NCI-H2171 (cell line): Measurements from ENCODE around the gene AFDN.

Experiments used
- DNase-seq: peaks from one replicate; lab custom pipeline; 2025; lab: John Stamatoyannopoulos, UW

AFDN gene

DNA sequence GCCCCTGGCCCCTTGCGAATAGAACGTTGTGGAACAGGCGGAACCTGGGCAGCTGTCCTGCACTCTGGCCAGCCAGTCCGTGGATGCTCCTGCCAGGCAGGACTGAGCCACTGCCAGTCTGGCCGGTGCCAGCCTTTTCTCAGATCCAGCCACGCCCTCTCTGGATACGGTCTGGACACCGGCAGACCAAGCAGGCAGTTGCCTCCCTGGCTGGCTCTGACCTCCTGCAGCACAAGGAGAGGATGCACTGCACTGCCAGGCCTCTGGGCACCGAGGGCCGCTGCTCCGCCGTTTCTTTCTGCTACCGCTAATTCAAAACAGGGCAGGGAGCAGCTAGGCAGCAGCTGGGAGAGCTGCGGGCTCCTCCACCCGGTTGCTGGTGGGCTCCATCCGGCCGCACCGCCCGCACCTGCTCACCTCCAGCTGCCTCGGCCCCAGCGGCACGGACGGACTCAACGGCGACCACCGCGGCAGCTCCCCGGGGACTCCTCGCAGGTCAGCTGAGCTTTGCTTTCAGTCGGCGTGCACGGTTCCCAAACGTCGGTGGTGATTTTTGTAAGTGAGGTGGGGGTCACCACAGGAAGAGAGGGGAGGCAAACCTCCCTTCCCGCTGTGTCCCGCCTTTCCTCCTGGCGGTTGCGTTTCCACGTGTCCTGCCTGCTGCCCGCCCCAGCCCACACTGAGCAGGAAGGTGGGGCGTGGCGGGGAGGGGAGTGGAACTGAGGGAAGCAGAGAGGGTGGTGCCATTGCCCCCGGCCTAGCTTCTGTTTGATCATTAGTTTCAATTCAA lies 30.3 kb upstream of the AFDN start:
- no peak for DNase-seq

DNA sequence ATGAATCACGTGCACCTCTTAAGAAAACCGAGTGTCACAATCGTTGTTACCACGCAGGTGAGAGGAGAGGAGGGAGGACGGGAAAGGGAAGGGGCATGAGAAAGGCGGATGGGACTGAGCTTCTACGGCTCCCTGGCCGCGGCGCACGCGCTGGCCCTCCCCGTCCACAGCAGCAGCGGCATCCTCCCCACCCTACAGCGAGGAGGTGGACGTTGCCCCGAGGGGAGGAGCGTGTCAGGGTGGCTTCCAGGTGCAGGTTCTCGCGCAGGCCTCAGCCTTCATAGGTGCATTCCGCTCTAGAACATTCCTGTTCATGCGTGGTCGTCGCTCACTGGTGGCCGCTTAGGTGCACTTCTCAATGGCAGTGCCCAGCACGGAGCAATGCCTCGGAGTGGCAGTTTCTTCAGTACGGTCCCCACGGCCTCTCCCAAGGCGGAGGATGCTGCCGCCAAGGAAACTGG lies 29.7 kb upstream of the AFDN start:
- DNase-seq: no peak

DNA sequence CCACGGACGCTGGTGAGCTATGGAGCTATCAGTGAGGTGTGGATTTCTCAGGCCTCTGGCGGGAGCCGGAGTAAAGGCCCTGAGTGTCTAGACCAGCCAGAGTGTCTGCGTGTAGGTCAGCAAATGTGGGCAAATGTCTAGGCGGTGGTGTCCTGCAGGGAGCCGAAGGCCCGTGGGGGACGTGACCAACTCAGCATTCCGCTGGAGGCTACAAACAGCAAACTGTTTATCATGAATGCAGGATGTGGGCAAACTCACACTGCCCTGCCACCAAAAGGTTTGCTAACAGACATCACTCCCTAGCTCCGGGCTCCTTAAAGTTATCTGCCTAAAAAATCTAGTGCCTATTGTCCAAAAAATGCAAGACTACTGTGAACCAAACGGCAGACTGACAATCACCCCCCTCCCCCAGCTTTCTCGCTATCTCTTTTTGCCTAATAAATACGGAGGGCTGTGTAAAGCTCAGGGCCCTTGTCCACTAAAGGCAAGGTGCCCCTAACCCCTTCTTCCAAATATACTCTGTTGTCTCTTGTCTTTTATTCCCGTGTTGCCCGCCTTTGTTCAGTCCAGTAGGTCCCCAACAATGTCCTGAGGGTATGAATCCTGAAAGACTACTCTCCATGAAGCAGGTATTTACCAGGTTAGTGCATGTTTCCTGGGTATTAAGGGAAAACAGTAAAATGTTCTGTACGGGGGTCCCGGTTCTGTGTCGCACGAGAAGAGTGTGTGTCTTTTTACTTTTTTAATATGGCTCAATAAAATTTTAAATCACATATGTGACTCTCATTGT lies 29.0 kb upstream of the AFDN start:
- no peak for DNase-seq

DNA sequence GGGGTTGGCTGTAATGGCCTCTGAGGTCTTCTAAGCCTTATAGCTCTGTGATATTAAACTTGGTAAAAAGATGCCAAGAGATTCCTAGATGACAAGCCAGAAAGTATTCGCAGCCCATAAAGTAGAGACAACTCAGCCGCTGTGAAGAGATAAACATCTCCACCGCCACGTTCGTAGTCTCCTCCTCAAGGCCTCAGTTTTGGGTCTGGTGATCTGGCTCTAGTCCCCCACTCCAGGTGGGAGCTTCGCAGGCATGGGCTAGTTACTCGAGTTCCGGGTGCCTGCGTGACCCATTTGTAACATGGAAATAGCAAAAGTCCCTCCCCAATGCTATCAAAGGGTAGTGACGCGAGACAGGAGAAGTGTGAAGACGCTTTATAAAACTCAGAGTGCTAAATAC lies 28.3 kb upstream of the AFDN start:
- DNase-seq: no peak

DNA sequence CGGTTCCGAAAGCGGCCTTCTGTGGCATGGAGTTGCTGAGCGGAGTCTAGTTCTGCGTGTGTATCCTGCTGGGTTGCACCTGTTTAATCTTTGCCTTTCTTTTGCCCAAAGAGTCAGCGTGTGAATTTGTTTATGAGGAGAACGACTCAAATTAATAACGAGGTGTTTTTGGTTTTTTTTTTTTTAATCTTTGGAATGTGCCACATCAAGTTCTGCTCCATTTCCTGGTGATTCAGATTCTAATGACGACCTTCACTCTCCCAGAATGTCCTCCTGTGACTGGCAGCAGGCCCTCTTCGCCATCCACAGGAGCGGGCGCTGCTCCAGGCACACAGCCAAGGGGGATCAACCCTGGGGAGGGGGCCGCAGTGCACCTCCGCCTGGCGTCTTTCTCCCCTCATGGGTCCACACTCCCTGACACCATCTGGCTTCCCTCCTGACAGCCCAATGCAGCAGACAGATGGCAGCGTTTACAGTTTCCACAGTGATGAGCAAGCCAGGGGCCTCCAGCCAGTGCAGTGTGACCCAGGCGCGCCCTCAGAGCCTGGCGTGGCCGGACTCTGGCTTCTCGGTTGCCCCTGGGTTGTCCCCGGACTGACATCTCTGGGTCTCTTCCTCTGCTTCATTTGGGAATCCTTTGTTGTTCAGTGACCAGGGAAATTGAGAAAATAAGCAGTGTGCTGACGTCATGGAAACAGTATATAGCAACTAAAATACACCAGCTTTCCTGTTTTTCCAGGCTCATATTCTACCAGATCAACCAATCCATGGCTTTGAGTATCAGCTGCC lies 27.5 kb upstream of the AFDN start:
- peak; percentile 92 for DNase-seq

DNA sequence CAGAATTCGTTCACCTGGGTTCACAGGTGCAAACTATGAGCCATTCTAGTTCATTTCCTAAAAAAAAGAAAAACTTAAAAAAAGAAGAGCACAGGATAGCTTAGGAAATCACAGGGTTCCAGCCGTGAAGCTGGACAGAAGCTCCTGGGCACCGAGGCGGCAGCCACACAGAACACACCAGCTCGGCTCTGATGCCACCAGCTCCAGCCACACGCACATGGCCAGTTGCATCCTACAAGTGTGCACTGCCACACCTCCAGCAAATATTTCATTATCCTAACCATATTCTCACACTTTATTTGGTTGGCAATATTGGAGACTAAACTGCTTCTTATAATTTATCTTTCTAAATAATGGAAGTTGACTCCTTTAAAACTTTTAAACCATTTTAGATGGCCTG lies 26.2 kb upstream of the AFDN start:
- no peak for DNase-seq

DNA sequence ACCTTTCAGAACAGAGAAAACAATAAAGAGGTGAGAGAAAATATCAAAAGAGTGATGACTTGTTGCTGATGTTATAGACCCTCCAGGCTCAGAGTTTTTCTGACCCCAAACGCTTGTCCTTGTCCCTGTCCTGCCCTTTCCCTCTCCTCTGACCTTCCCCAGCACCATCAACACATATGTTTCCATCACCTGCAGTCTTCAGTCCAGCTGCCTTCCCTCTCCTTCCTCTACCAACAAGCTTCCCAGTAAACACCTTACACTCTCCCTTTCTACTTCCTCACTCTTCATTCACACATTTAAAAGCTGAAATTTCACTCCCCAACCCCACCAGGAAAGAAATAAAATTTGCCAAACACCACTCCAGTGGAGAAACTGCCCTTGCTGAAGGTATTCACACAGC lies 25.4 kb upstream of the AFDN start:
- no peak for DNase-seq

DNA sequence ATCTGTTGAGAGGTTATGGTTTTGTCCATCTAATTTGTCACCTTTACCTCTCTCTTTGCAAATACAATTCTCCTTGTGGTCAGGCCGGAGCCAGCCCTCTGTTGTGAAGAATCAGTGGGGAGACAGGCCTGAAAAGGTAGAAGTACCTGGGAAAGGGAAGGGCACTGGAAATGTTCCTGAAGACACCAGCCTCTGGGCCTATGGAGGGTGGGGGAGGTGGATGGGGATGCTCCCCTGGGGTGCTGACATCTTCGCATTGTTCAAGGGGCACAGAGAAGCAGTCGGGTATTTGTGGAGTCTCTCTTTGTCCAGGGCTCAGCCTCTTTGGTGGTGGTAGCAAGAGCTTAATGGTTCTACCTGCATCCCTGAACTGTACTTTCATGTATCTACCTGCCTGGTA lies 24.4 kb upstream of the AFDN start:
- no peak for DNase-seq

DNA sequence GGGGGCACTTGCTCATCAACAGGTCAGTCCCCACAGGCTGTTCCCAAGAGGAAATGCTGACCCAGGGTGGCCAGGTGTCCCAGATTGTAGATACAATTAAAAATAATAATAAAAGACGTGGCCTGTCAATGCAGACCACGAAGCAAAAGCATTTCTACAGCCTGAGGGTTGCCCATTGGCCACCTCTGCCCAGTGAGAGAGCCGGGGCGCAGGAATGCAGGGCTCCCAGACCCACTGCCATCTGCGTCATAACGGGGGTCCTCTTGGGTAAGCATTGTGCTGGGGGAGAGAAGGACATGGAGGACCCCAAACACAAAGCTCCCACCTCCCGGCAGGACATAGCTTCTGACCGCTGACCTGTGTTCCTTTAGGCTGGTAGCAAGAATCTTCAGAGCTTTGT lies 22.9 kb upstream of the AFDN start:
- DNase-seq: no peak

DNA sequence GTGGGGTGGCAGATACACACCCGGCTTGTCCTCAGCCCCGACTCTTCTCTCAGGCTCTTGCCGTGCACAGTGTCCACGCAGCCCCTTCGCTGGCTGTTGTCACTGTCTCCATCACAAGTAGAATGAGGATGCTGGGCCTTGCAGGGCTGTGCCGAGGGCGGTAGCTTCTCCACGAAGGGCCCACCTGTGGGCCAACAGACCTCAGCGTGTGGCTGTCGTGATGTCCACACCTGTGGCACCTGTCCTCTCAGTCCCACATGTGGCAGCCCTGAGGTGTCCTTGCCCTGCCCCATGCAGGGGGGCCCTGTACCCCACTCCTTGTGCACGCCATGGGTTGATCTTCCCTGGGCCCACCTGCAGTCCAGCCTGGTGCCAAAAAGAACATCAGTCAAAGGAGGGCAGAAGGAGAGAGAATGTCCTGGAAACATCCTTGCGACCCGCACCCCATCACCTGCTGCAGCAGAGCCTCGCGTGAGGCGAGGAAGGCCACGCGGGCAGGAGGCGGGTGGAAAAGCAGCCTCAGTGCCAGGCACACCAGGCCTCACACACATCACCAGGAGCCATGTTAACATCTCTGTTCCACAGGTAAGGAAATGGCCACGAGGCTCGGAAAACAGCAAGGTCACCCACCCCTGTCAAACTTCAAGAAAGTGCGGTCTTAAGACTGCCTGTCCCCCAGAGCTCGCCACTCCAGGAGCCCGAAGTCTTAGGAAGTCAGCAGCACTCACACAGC lies 22.3 kb upstream of the AFDN start:
- DNase-seq: no peak

DNA sequence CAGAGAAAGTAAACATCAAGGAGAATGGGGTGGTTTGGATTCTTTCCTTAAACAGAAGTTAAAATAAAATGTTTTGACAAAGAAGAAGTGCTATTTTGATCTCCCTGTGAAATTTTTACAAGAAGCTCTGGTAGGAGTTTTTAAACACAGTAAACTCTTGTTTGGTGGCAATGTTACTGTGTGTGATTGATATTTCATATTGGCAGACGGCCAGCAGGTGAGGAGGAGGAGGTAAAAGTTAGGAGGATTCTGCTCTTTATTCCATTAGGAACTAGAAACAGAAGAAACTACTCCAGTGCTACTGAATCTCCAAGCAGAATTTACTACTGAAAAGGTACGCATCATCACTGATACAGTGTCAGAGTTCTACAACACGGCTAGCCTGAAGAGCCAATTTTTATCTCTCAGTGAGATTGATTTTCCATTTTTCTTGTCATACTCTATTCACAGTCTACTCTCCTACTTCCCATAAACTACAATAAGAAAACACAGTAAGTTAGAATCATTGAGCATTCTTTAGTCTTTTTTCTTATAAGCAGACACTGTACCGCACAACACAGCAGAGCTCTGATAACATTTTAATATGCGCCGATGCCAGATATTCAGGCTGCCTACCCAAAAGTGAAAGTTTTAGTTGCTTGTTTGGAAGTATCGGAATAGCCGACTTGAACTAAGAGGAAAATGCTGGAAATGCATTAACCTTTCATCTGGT lies 21.2 kb upstream of the AFDN start:
- peak; percentile 15 for DNase-seq

DNA sequence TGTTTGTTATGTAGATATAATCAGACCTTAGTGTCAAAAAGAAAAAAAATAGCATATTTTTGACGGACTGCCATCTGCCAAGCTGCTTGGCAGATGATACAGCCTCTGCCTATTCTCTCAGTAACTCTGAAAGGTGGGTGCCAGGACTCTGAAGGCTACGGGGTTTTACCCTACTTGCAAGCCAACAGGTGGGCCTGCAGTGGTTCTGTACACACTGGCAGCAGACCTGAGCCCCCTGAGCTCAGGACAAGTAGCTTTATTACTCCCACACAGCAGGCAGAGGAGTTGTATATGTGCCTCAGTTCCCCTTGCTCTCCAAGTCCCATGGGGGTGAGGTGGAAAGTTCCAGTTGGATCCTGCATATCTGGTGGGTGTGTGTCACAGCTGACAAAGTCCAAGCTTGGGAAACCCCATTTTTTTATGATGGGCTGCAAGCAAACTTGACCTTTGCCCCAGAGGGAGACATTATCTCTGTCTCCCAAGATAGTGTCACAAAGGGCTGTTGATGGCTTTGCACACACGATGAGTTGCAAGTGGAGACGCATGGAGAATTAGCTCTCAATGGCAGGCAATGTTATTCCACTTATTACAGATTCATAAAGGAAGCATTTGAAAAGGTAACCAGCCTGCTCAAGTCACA lies 20.5 kb upstream of the AFDN start:
- peak; percentile 38 for DNase-seq

DNA sequence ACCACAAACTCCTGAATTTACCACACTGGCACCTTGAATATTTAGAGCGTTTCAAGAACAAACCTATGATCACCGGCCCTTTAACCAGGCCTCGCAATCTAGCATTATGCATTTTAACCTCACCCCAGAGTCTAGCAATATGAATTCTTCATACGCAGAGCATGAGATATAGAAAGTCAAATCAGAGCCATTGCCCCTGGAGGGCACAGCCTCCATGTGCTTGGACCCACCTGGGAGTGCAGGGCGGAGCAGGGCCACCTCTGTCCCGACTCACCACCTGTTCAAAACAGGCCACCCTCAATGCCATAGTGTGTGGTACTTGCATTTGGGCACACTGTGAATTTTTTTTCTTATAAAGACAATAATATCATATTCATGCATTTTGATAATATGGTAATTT lies 19.5 kb upstream of the AFDN start:
- DNase-seq: no peak

DNA sequence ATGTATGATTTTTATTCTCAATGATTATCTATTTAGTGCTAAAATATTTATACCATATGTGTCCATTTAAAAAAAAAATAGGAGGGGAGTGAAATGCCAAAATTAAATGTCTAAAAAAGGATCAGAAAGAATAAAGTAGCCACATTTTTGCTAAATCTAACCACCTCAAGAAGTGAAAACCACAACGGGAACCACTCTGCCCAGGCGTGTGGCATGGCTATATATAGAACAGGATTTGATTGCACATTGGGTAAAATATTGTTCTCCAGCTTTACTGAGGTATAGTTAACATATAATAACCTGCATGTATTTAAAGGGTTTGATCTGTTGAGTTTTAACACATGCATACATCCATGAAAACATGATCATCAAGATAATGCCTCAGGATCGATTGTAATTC lies 19.0 kb upstream of the AFDN start:
- DNase-seq: no peak

DNA sequence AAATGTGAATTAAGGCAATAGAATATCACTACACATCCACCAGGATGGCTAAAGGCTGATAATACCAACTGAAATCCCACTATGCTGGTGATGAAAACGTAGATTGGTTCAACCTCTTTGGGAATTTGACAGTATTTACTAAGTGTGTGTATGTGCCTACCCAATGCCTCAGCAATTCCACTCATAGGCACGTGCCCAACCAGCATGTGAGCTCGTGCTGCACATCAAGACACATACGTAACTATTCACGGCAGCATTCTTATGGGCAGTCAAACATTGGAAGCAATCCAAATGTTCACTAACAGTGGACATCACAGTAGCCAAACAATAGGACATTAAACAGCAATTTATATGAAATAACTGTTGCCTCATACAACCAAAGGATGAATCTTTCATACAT lies 15.7 kb upstream of the AFDN start:
- no peak for DNase-seq

DNA sequence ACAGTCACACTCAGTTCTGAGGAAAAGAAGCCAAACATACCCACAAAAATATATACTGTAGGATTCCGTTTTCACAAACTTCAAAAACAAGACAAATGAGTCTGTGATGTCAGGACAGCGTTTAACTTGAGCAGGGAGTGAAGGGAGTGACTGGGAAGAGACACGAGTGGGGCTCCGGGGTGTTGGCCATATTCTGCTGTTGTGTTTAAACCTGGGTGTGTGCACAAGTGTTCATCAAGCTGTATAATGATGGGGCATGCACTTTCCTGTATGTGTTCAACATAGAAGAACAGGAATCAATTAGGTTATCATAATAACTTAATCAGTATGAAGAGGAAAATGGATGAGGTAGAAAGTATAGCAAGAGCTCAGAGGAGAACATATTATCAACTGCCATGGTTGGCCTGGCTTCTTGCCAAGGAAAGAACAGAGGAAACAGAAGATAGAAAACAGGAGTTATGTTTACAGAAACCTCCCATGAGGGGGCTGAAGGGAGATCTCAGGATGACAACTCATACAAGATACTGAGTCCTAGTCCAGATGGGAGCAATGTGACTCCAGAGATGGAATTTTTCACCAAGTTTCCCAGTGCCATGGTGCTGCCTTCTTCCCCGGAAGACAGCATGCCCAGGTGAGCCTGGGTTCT lies 15.1 kb upstream of the AFDN start:
- DNase-seq: peak; percentile 67

DNA sequence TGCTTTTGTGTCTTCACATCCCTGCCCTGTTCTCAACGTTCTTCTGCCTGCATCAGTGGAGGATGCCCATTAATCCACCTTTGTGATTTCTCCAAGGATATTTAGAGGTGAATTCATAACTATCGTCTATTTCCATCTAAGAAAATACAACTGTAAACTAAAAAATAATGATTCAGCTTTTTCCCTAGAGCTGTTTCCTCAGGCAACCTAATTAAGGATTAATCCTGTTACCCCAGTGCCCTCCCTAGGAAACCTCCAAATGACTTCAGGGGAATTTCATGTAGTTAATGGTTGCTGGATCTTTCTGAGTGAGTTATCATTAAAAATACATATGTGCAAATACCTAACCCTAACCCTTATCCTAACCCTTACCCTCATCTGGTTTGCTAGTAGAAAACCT lies 14.6 kb upstream of the AFDN start:
- DNase-seq: no peak

DNA sequence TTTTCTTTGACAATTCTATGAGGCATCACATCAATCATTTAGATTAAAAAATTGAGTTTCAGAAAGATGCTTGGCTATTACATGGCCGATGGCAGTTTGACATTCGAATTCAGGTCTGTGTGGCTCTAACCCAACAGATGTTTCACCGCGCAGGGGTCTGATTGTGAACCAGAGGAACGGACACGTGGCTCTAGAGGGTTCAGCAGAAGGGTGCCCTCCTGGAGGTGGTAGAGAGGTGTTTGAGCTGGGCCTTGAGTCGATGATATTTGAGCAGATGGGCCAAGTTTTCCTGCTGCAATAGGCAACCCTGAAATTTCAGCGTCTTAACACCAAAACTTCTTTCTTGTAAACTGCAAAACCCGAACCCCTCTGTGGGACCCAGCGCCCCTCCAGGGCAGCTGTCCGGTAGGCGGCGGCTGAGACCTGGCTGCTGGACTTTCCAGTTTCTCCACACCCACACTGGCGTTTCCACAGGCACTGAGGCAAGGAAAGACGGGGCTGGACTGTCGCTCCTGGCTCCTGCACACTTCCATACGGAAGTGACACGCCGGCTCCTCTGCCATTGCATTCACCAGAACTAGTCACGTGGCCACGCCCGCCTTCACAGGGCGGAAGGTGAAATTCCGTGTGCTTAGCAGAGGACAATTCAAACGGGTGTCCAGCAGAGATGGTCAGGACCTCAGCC lies 11.3 kb upstream of the AFDN start:
- no peak for DNase-seq

DNA sequence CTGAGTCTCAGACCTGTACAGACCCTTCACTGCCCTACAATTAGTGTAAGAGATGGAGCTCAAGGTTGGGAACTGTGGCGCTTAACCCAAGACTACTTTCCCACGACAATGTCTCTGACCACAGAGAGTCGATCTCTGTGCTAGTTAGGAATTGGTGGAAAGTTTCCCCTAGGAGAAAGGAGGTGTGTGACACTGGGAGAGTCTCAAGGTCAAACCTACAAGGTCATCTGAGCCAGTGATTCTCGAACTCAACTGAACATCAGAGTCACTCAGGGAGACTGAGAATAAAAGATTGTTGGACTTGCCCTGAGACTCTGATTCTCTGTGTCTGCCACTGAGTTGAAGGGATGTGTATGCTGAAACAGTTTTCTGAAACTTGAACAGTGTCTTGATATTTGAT lies 9.7 kb upstream of the AFDN start:
- no peak for DNase-seq

DNA sequence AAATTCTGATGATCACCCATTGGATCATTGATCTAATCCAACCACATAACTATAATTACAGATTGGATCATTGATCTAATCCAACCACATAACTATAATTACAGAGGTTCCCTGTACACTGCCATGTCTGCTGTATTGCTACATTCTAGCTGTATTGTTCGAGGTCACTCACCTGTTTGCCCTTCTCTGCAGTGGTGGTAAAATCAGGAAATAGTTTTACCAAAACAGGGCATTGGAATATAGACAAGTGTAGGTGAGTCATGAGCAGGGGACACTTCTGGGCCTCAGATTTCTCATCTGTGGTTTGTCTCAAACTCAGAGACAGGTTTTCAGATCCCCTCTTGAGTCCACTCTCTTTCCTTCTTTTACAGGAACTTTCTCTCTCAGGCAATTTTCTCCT lies 9.0 kb upstream of the AFDN start:
- DNase-seq: no peak
